GM21381 (cell line): ENCODE results near the gene RBL2.
"Not testable (repeated sequence)": the region's sequence is repeated elsewhere in the genome, so short reads cannot be mapped to it uniquely, and the experiment has no call there.

ENCODE experiments used
- ATAC-seq: cut with Tn5 transposase; IDR thresholded peaks from one replicate; pipeline ENCODE4 v1.9.1; 2021; ENCODE audit warnings: mild to moderate bottlenecking, moderate library complexity; ENCODE audit not compliant: unreplicated experiment

Gene RBL2

GRCh38 chr16:53537626-53538025, 103.4 kb downstream of the RBL2 start:
- ATAC-seq, result no peak

- ATAC-seq, result not testable (repeated sequence)
Observed at GRCh38 chr16:53539346-53539745, 105.1 kb downstream of the RBL2 start.

DNA sequence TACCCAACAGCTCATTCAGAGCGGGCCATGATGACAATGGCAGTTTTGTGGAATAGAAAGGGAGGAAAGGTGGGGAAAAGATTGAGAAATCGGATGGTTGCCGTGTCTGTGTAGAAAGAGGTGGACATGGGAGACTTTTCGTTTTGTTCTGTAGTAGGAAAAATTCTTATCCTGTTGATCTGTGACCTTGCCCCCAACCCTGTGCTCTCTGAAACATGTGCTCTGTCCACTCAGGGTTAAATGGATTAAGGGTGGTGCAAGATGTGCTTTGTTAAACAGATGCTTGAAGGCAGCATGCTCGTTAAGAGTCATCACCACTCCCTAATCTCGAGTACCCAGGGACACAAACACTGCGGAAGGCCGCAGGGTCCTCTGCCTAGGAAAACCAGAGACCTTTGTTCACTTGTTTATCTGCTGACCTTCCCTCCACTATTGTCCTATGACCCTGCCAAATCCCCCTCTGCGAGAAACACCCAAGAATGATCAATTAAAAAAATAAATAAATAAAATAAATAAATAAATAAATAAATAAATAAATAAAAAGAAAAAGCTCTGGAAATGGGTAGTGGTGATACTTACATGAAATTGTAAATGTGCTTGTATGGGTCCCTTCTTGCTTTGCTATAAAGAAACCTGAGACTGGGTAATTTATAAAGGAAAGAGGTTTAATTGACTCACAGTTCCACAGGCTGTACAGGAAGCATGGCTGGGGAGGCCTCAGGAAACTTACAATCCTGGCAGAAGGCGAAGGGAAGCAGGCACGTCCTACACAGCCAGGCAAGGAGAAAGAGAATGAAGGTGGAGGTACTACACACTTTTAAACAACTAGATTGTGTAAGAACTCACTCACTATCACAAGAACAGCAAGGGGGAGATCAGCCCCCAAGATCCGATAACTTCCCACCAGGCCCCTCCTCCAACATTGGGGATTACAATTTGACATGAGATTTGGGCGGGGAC, 105.8 kb downstream of the RBL2 start:
- ATAC-seq, result not testable (repeated sequence)
